Neural cell (in vitro differentiated cells): ENCODE results near the gene FAM210A. TPM values are rescaled to one million over a fixed set of nuclear protein-coding genes. Genes with fewer than 3 reads are reported as not detected.

Source experiments
- H2AFZ ChIP-seq: fragments of 200-600, 300-800 bp; sonication (generic), shearing (Covaris generic); 2 replicates; pipeline ENCODE4 v1.6.0; 2014; ENCODE audit warnings: low read depth, mild to moderate bottlenecking, antibody characterized with exemption, low read length, moderate library complexity
- H3F3A ChIP-seq: fragments of 200-600 bp; shearing (Covaris generic); 2 replicates; pipeline ENCODE4 v1.6.1; 2016; ENCODE audit warnings: mild to moderate bottlenecking, moderate library complexity, mixed read lengths, antibody characterized with exemption, low read length; ENCODE audit not compliant: insufficient read depth, poor library complexity, severe bottlenecking
- H3K27ac ChIP-seq: fragments of 200-600, 300-800 bp; sonication (generic), shearing (Covaris generic); 2 replicates; pipeline ENCODE4 v1.5.1; 2014; ENCODE audit warnings: mild to moderate bottlenecking, low read length, moderate library complexity
- H3K27me3 ChIP-seq: fragments of 300-800, 200-600 bp; sonication (generic), shearing (Covaris generic); 2 replicates; pipeline ENCODE4 v1.6.0; 2014; ENCODE audit warnings: mild to moderate bottlenecking, low read depth, low read length, moderate library complexity; ENCODE audit not compliant: insufficient read depth
- H3K36me3 ChIP-seq: fragments of 300-800, 200-600 bp; sonication (generic), shearing (Covaris generic); 2 replicates; pipeline ENCODE4 v1.5.1; 2014; ENCODE audit warnings: mild to moderate bottlenecking, antibody characterized with exemption, low read length, moderate library complexity; ENCODE audit not compliant: insufficient read depth
- H3K4me2 ChIP-seq: fragments of 300-800, 200-600 bp; sonication (generic), shearing (Covaris generic); 2 replicates; pipeline ENCODE4 v1.6.0; 2014; ENCODE audit warnings: mild to moderate bottlenecking, low read length
- H3K4me3 ChIP-seq: fragments of 300-800, 200-600 bp; sonication (generic), shearing (Covaris generic); 2 replicates; pipeline ENCODE4 v1.5.1; 2014; ENCODE audit warnings: mild to moderate bottlenecking, low read length, moderate library complexity
- H3K79me2 ChIP-seq: fragments of 200-600 bp; shearing (Covaris generic); replicated peaks from 2 replicates; pipeline ENCODE4 v1.6.0; 2014; ENCODE audit warnings: mild to moderate bottlenecking, low read length, moderate library complexity; ENCODE audit not compliant: insufficient read depth
- H3K9ac ChIP-seq: fragments of 300-800, 200-600 bp; sonication (generic), shearing (Covaris generic); 2 replicates; pipeline ENCODE4 v1.6.1; 2016; ENCODE audit warnings: mild to moderate bottlenecking, low read length, mixed read lengths
- H3K9me2 ChIP-seq: fragments of 200-600 bp; shearing (Covaris generic); 2 replicates; pipeline ENCODE4 v1.6.1; 2016; ENCODE audit warnings: mild to moderate bottlenecking, low read length, mixed read lengths; ENCODE audit not compliant: insufficient read depth
- H3K9me3 ChIP-seq: fragments of 200-600, 300-800 bp; sonication (generic), shearing (Covaris generic); 2 replicates; pipeline ENCODE4 v1.6.1; 2016; ENCODE audit warnings: mild to moderate bottlenecking, mixed run types, low read length, moderate library complexity, mixed read lengths
- H4K20me1 ChIP-seq: fragments of 200-600 bp; shearing (Covaris generic); 2 replicates; pipeline ENCODE4 v1.6.1; 2016; ENCODE audit warnings: mild to moderate bottlenecking, mixed run types; ENCODE audit not compliant: insufficient read depth
- CTCF ChIP-seq: fragments of 450-650 bp; IDR thresholded peaks from 2 replicates; pipeline ENCODE4 v1.5.1; 2014; ENCODE audit warnings: antibody characterized with exemption, mild to moderate bottlenecking, moderate library complexity; ENCODE audit not compliant: poor library complexity, severe bottlenecking
- EP300 ChIP-seq: fragments of 450-650 bp; conservative IDR thresholded peaks from 2 replicates; pipeline ENCODE4 v1.6.1; 2014; ENCODE audit warnings: antibody characterized with exemption, mild to moderate bottlenecking, moderate library complexity; ENCODE audit not compliant: poor library complexity, severe bottlenecking
- EZH2 ChIP-seq: fragments of 200-600, 300-800 bp; shearing (Covaris generic), sonication (generic); IDR thresholded peaks from 2 replicates; pipeline ENCODE4 v1.6.1; 2014; ENCODE audit warnings: antibody characterized with exemption, low read length, borderline replicate concordance, mild to moderate bottlenecking; ENCODE audit not compliant: insufficient read depth, poor library complexity, severe bottlenecking
- MXI1 ChIP-seq: fragments of 450-650 bp; conservative IDR thresholded peaks from 2 replicates; pipeline ENCODE4 v1.6.1; 2014; ENCODE audit warnings: antibody characterized with exemption, mild to moderate bottlenecking; ENCODE audit not compliant: poor library complexity, severe bottlenecking
- POLR2AphosphoS5 ChIP-seq: IDR thresholded peaks from 2 replicates; pipeline ENCODE4 v1.6.1; 2012
- RAD21 ChIP-seq: fragments of 450-650 bp; conservative IDR thresholded peaks from 2 replicates; pipeline ENCODE4 v1.6.1; 2014; ENCODE audit warnings: antibody characterized with exemption, mild to moderate bottlenecking, moderate library complexity
- REST ChIP-seq: IDR thresholded peaks from 2 replicates; pipeline ENCODE4 v1.6.1; 2012; ENCODE audit warnings: borderline replicate concordance
- SMC3 ChIP-seq: fragments of 450-650 bp; conservative IDR thresholded peaks from 2 replicates; pipeline ENCODE4 v1.6.1; 2014; ENCODE audit warnings: antibody characterized with exemption, mild to moderate bottlenecking, moderate library complexity; ENCODE audit not compliant: poor library complexity
- TAF1 ChIP-seq: IDR thresholded peaks from 2 replicates; pipeline ENCODE4 v1.6.1; 2012; ENCODE audit warnings: low read depth
- polyA plus RNA-seq: library from polyadenylated mRNA; depleted of rRNA; stranded (reverse); fragments of >200 nt; gene quantifications from 2 replicates; pipeline ENCODE4 v1.2.3, GENCODE V29; 2014

FAM210A gene
- polyA plus RNA-seq, 1 donor from 2014 or later = 11.5 TPM

- TF ChIP-seq POLR2AphosphoS5 (no peak), EZH2 (no peak), MXI1 (no peak), TAF1 (no peak), RAD21 (no peak), SMC3 (no peak), CTCF (no peak), REST (no peak), EP300 (no peak)
- H3K4me2 ChIP-seq = no peak overlapping the region
- no peak overlapping the region for H3K4me3 ChIP-seq
- H3F3A ChIP-seq = no peaks in the 10 kb centered on the region
- H3K79me2 ChIP-seq = no peaks in the 10 kb centered on the region
- H3K9me2 ChIP-seq = no peaks in the 10 kb centered on the region
- no peaks in the 10 kb centered on the region for H4K20me1 ChIP-seq
- H3K9ac ChIP-seq = no peak overlapping the region
- H3K9me3 ChIP-seq = no peaks in the 10 kb centered on the region
- H2AFZ ChIP-seq = no peak overlapping the region
- no peaks in the 10 kb centered on the region for H3K27me3 ChIP-seq
- no peak overlapping the region for H3K27ac ChIP-seq
- H3K36me3 ChIP-seq = no peaks in the 10 kb centered on the region
Observed at GRCh38 chr18:13623348-13623747, 103.0 kb downstream of the FAM210A start.

GRCh38 chr18:13622751-13623150 is 103.6 kb downstream of the FAM210A start:
- Histone ChIP-seq H2AFZ (no peak overlapping the region), H3K27me3 (no peaks in the 10 kb centered on the region), H3K9me3 (no peaks in the 10 kb centered on the region), H3K27ac (no peak overlapping the region), H3K36me3 (no peaks in the 10 kb centered on the region), H3K4me2 (no peak overlapping the region), H3K79me2 (no peaks in the 10 kb centered on the region), H3K4me3 (no peak overlapping the region), H3K9ac (no peak overlapping the region), H4K20me1 (no peaks in the 10 kb centered on the region), H3F3A (no peaks in the 10 kb centered on the region), H3K9me2 (no peaks in the 10 kb centered on the region)
- TF ChIP-seq MXI1 (no peak), POLR2AphosphoS5 (no peak), TAF1 (no peak), SMC3 (no peak), CTCF (no peak), EP300 (no peak), REST (no peak), EZH2 (no peak), RAD21 (no peak)
